GM12801 (cell line): ENCODE results near the gene UGDH.

Experiments used
- CTCF ChIP-seq: IDR thresholded peaks from one replicate; pipeline ENCODE4 v1.5.1; 2011; ENCODE audit warnings: control low read depth; ENCODE audit not compliant: insufficient read length; ENCODE audit errors: extremely low read depth

The UGDH gene

DNA sequence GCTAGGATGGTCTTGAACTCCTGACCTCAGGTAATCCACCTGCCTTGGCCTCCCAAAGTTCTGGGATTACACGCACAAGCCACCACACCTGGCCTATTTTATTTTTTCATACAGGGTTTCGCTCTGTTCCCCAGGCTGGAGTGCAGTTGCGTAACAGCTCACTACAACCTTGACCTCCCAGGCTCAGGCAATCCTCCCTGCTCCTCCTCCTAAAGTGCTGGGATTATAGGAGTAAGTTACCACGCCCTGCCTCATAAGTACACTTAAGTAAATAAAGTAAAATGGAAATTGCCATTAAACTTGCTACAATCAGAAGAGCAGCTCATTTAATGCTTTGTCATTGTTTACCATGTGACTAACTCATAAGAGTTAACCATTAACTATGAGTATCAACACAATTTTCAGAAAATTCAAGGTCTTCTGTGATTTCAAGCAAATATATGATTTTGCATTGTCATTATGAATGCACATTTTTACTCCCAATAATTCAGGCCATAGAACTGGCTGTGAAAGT is 12.3 kb downstream of the UGDH start:
- no peak for TF ChIP-seq CTCF

DNA sequence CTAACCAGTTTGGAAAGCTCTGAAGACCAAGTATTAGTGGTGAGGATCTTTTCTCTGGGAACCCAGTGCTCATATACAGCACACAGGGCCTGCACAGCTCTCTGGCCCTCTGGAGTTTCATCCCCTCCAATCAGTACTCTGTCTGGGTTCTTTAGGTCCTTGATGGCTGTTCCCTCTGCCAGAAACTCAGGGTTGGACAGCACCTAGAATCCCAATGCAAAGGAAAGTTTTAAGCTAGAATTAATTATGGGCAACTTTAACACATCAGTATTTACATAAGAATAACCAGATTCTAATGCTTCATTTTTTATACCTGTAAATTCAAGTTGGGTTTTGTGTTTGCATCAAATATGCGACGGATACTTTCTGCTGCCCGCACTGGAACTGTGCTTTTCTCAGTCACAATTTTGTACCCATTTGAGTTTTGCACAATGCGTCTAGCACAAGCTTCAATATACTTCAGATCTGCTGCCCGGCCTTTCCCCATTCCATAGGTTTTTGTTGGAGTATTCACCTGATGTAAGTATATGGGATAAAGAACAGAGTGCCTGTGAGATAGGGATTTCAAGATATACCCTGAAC is 16.8 kb downstream of the UGDH start:
- TF ChIP-seq CTCF: no peak

DNA sequence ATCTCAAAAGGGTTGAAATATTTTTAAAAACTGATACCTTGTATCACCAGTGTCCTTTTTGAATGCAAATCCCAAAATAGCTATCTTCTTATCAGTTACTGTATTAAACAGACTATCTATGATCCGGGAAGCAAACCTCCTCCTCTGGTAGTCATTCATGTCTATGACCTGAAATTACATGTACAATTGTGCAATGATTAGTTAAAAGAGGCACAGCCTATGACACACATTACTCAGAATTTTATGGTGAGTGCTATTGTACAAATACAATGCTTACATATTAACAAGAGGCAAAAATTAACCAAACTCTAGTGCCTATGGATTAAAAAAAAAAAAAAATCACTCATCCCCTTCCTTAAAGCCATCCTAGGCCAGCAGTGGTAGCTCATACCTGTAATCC is 21.7 kb downstream of the UGDH start:
- no peak for TF ChIP-seq CTCF

GRCh38 chr4:39504538-39504937 is 22.7 kb downstream of the UGDH start:
- TF ChIP-seq CTCF: no peak

DNA sequence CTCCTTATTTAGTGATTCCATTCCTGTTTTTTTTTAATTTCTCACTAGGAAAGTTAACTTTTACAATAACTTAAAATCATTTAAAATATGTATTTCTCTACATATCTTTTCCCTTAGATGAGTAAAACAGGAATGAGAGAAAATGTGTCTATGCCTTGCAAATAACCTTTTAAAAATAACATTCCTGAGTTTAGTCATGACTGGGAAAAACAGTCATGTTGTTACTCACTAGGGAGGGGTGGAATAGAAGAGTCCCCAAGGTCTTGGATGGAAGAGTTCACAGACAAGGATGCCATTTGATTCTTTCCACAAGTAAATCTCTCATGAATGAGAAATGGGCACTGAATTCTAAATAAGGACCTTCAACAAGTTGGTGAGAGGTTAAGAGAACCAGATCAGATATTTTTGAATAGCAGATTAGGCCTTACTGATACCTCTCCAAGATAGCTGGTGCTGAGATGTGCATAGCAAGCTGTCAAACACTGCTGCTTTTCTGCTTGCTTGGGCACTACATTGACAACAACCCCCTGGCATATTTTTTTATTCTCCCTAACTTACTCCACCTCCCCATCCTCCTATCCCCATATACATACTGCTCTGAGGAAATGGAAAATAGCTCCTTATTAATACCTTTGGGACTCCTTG is 25.1 kb downstream of the UGDH start:
- no peak for TF ChIP-seq CTCF

DNA sequence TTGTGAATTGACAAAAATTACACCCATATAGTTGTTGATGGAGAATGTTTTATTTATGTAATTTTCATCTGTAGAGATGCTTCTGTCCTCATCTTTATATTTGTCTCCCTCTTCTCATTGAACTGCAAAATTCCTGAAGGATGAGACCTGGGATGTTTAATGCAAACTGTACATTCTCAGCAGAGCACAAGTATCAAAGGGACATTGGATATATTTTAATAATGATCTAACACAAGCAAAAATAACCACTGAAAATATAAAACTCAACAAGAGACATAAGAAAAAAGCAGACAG is 28.6 kb downstream of the UGDH start:
- no peak for TF ChIP-seq CTCF

DNA sequence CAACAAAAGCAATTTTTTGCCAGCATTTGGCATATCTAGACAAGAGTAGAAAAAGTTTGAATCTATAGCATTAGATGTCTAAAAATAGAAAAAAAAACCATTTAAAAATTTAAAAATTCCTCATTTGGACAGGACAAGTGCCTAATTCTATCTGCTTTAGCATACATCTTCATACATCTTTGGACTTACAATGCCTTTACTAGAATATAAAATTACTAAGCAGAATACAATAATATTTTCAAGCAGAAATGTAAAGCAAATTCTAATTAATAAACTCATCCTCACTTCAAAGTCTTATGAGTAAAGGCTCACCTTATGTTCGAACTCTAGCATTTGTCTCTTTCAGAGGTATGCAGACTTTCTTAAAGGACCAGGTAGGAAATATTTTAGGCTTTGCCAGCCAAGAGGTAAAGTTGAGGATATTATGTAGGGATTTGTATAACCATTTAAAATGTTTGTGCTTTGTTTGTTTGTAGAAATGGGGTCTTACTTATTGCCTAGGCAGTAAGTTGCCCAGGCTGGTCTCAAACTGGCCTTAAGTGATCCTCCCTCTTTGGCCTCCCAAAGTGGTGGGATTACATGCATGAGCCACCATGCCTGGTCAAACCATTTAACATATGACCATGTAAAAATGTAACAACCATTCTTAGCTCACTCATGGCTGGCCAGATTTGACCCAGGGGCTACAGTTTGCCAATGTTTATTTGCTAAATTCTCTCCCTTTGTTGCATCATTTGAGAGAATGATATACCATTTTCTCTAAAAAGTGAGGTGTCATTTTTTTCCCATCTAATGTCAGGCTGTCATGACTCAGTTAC is 29.1 kb downstream of the UGDH start:
- TF ChIP-seq CTCF: no peak
